ENCODE measurements around the gene SNN. TPM values are rescaled to one million over a fixed set of nuclear protein-coding genes. Genes with fewer than 3 reads are reported as not detected.
A peak's percentile ranks its signal among the peaks of the same experiment; 100 is the strongest.

SNN gene
- total and polyA plus RNA-seq, 4 donors: 9.4 to 29.0 (median 18.9) TPM

- ATAC-seq (ENCODE audit: insufficient read depth, low FRiP score) (no peak), DNase-seq (no peak)
- peak overlapping the region in 1 of 2 donors; percentile 1 for H3K27ac ChIP-seq (ENCODE audit: low read depth in 1 of 2, low read length in 1 of 2)
- no peak for TF ChIP-seq CTCF (IDR thresholded peaks at IDR 0.05; ENCODE audit: control extremely low read depth, extremely low read depth)
- no peak overlapping the region for H3K4me3 ChIP-seq
- H3K36me3 ChIP-seq (ENCODE audit: control insufficient read depth in 4 of 4, insufficient read depth in 4 of 4, low read length in 4 of 4): no peaks in the 10 kb centered on the region
- WGBS, 2 donors: 73 to 79% methylated on average over 12 of the region's 12 CpGs
- no peaks in the 10 kb centered on the region for H3K27me3 ChIP-seq (ENCODE audit: control insufficient read depth in 3 of 3, insufficient read depth in 3 of 3, low read length in 2 of 3)
- H3K4me1 ChIP-seq (ENCODE audit: control insufficient read depth in 5 of 5, insufficient read depth in 5 of 5, low read length in 5 of 5): peaks cover 0 to 28% (median 16%) of the 10 kb centered on the region in 5 donors
- H3K9ac ChIP-seq (ENCODE audit: insufficient read depth in 1 of 2, low read length in 2 of 2): no peak overlapping the region
- no peaks in the 10 kb centered on the region for H3K9me3 ChIP-seq (ENCODE audit: control insufficient read depth in 4 of 4, insufficient read depth in 3 of 4, low read length in 3 of 4)
Observed at GRCh38 chr16:11635679-11636171, 32.5 kb upstream of the SNN start.

- Histone ChIP-seq H3K9ac (ENCODE audit: insufficient read depth in 1 of 2, low read length in 2 of 2) (no peak overlapping the region), H3K27me3 (ENCODE audit: control insufficient read depth in 3 of 3, insufficient read depth in 3 of 3, low read length in 2 of 3) (no peaks in the 10 kb centered on the region), H3K27ac (ENCODE audit: low read depth in 1 of 2, low read length in 1 of 2) (peak overlapping the region in 1 of 2 donors; percentile 1), H3K9me3 (ENCODE audit: control insufficient read depth in 4 of 4, insufficient read depth in 3 of 4, low read length in 3 of 4) (no peaks in the 10 kb centered on the region), H3K4me1 (ENCODE audit: control insufficient read depth in 5 of 5, insufficient read depth in 5 of 5, low read length in 5 of 5) (peaks cover 3 to 29% (median 21%) of the 10 kb centered on the region in 5 donors), H3K4me3 (no peak overlapping the region), H3K36me3 (ENCODE audit: control insufficient read depth in 4 of 4, insufficient read depth in 4 of 4, low read length in 4 of 4) (no peaks in the 10 kb centered on the region)
- WGBS, 2 donors: 41 to 51% methylated on average over 14 of the region's 14 CpGs
- TF ChIP-seq CTCF (IDR thresholded peaks at IDR 0.05; ENCODE audit: control extremely low read depth, extremely low read depth): no peak
- DNase-seq (peak; percentile 52 to 78 (median 65)), ATAC-seq (ENCODE audit: insufficient read depth, low FRiP score) (peak; percentile 56)
Observed at GRCh38 chr16:11636172-11636721, 32.0 kb upstream of the SNN start.

DNA sequence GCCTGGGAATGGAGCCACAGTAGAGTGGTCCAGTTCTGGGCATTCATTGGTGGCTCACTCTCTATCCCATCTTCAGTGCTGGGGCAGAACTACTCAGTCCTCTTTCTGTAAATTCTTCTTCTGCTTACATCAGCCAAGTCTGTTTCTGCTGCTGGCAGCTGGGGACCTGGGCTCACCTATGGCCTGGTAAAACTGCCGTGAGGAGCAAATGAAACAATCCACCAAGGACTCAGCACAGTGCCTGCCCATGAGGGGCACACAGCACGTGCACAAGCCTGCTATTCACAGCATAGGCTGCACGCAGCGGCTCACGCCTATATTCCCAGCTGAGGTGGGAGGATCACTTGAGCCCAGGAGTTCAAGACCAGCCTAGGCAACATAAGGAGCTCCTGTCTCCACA is 30.9 kb upstream of the SNN start:
- Histone ChIP-seq H3K9ac (ENCODE audit: insufficient read depth in 1 of 2, low read length in 2 of 2) (no peak overlapping the region), H3K4me3 (no peak overlapping the region), H3K4me1 (ENCODE audit: control insufficient read depth in 5 of 5, insufficient read depth in 5 of 5, low read length in 5 of 5) (peaks cover 3 to 28% (median 18%) of the 10 kb centered on the region in 5 donors), H3K36me3 (ENCODE audit: control insufficient read depth in 4 of 4, insufficient read depth in 4 of 4, low read length in 4 of 4) (no peaks in the 10 kb centered on the region), H3K27ac (ENCODE audit: low read depth in 1 of 2, low read length in 1 of 2) (no peak overlapping the region), H3K9me3 (ENCODE audit: control insufficient read depth in 4 of 4, insufficient read depth in 3 of 4, low read length in 3 of 4) (no peaks in the 10 kb centered on the region), H3K27me3 (ENCODE audit: control insufficient read depth in 3 of 3, insufficient read depth in 3 of 3, low read length in 2 of 3) (no peaks in the 10 kb centered on the region)
- no peak for DNase-seq
- ATAC-seq (ENCODE audit: insufficient read depth, low FRiP score): no peak
- TF ChIP-seq CTCF (IDR thresholded peaks at IDR 0.05; ENCODE audit: control extremely low read depth, extremely low read depth): no peak
- WGBS, 2 donors: 73 to 93% methylated on average over 5 of the region's 5 CpGs

DNA sequence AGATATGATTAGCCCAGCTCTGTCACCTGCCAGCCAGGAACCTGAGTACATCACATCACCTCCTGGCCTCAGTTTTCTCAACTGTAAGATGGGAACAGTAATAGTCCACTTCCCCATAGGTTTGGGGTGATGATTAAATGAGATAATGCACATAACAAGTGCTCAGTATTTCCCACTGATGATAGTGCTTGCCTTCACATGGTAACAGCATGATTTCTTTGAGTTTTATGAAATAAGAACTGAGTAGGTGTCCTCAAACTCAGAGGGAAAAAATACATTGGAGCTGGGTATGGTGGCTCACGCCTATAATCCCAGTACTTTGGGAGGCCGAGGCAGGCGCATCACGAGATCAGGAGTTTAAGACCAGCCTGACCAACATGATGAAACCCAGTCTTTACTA is 30.1 kb upstream of the SNN start:
- no peak overlapping the region for H3K9ac ChIP-seq (ENCODE audit: insufficient read depth in 1 of 2, low read length in 2 of 2)
- no peak overlapping the region for H3K4me3 ChIP-seq
- no peak for TF ChIP-seq CTCF (IDR thresholded peaks at IDR 0.05; ENCODE audit: control extremely low read depth, extremely low read depth)
- H3K4me1 ChIP-seq (ENCODE audit: control insufficient read depth in 5 of 5, insufficient read depth in 5 of 5, low read length in 5 of 5): peaks cover 3 to 20% (median 9%) of the 10 kb centered on the region in 5 donors
- no peaks in the 10 kb centered on the region for H3K9me3 ChIP-seq (ENCODE audit: control insufficient read depth in 4 of 4, insufficient read depth in 3 of 4, low read length in 3 of 4)
- DNase-seq: no peak
- no peak for ATAC-seq (ENCODE audit: insufficient read depth, low FRiP score)
- H3K27me3 ChIP-seq (ENCODE audit: control insufficient read depth in 3 of 3, insufficient read depth in 3 of 3, low read length in 2 of 3): no peaks in the 10 kb centered on the region
- 83 to 89% methylated on average over 4 of the region's 4 CpGs for WGBS, 2 donors
- H3K36me3 ChIP-seq (ENCODE audit: control insufficient read depth in 4 of 4, insufficient read depth in 4 of 4, low read length in 4 of 4): no peaks in the 10 kb centered on the region
- H3K27ac ChIP-seq (ENCODE audit: low read depth in 1 of 2, low read length in 1 of 2): no peak overlapping the region

Measured in lung (tissue), 12 donors.